HepG2 (cell line): ENCODE measurements around the gene RIT2.

Experiments used
- ARNT ChIP-seq: fragments of 450-650 bp; IDR thresholded peaks from 2 replicates; pipeline ENCODE4 v1.6.1; 2017
- CHD2 ChIP-seq: IDR thresholded peaks from 2 replicates; pipeline ENCODE4 v1.6.1; 2011; ENCODE audit warnings: low read depth, low read length, improper control_type of control experiment
- EP300 ChIP-seq, 3 experiments: sonication (generic) in 1 of 3; formaldehyde crosslinking in 1 of 3; IDR thresholded peaks; 2 replicates each; pipeline versions ENCODE4 v1.5.1 to v1.6.1; 2011 to 2020; ENCODE audit warnings: low read depth in 2 of 3, low read length in 2 of 3, borderline replicate concordance in 1 of 3, improper control_type of control experiment in 1 of 3, mild to moderate bottlenecking in 1 of 3, missing genetic modification reagents in 1 of 3, moderate library complexity in 1 of 3
- HDAC2 ChIP-seq: sonication (generic); formaldehyde crosslinking; IDR thresholded peaks from 2 replicates; pipeline ENCODE4 v1.4.0; 2020; ENCODE audit warnings: missing genetic modification reagents
- PAWR ChIP-seq: sonication (generic); formaldehyde crosslinking; IDR thresholded peaks from 2 replicates; pipeline ENCODE4 v1.4.0; 2020; ENCODE audit warnings: missing genetic modification reagents, mild to moderate bottlenecking, borderline replicate concordance
- POLR2A ChIP-seq, 2 experiments: IDR thresholded peaks; 2 replicates each; pipeline ENCODE4 v1.6.1; 2011; ENCODE audit warnings: low read depth in 2 of 2, low read length in 2 of 2, mild to moderate bottlenecking in 1 of 2, moderate library complexity in 1 of 2; ENCODE audit not compliant: insufficient read depth in 1 of 2
- POLR2AphosphoS5 ChIP-seq: IDR thresholded peaks from 2 replicates; pipeline ENCODE4 v1.6.1; 2012; ENCODE audit warnings: low read depth, low read length
- RFX1 ChIP-seq: fragments of 450-650 bp; IDR thresholded peaks from 2 replicates; pipeline ENCODE4 v1.6.1; 2017
- SUZ12 ChIP-seq: fragments of 150-350 bp; IDR thresholded peaks from 2 replicates; pipeline ENCODE4 v1.6.1; 2014; ENCODE audit warnings: low read depth, low read length
- U2AF2 ChIP-seq: fragments of 200-400 bp; formaldehyde crosslinking; IDR thresholded peaks from 2 replicates; pipeline ENCODE4 v1.6.1; 2017; ENCODE audit warnings: low read depth, mild to moderate bottlenecking, low read length
- ZFP1 ChIP-seq: IDR thresholded peaks from 2 replicates; pipeline ENCODE4 v1.6.1; 2016
- ZNF564 ChIP-seq: sonication (generic); formaldehyde crosslinking; IDR thresholded peaks from 2 replicates; pipeline ENCODE4 v1.8.1; 2023; ENCODE audit warnings: mild to moderate bottlenecking, missing genetic modification reagents
- ZNF747 ChIP-seq: sonication (generic); formaldehyde crosslinking; IDR thresholded peaks from 2 replicates; pipeline ENCODE4 v1.8.1; 2023; ENCODE audit warnings: missing genetic modification reagents, mild to moderate bottlenecking, borderline replicate concordance
- ZNF883 ChIP-seq: sonication (generic); formaldehyde crosslinking; IDR thresholded peaks from 2 replicates; pipeline ENCODE4 v1.5.1; 2020; ENCODE audit warnings: mild to moderate bottlenecking, missing genetic modification reagents; ENCODE audit errors: not compliant biosample characterization

GRCh38 chr18:42920621-42921020, 194.9 kb downstream of the RIT2 start:
- TF ChIP-seq ZFP1 (CRISPR knock-in tag) (no peak), RFX1 (no peak), PAWR (CRISPR knock-in tag) (no peak), ZNF883 (CRISPR knock-in tag) (no peak), HDAC2 (no peak), U2AF2 (no peak), ZNF747 (CRISPR knock-in tag) (no peak), POLR2A (IDR thresholded peaks at IDR 0.05; ENCODE audit: insufficient read depth in 1 of 2, low read depth in 2 of 2, low read length in 2 of 2) (no peak), EP300 (IDR thresholded peaks at IDR 0.05; ENCODE audit: low read depth in 2 of 2, low read length in 2 of 2) (no peak), EP300 (CRISPR knock-in tag; IDR thresholded peaks at IDR 0.05; ENCODE audit: borderline replicate concordance) (no peak), ZNF564 (no peak), CHD2 (no peak), SUZ12 (no peak), POLR2AphosphoS5 (no peak), ARNT (no peak)
